Heart right ventricle (tissue), 16 donors: Measurements from ENCODE around the gene CALCOCO1. TPM values are rescaled to one million over a fixed set of nuclear protein-coding genes. Genes with fewer than 3 reads are reported as not detected.

Experiments used
- ATAC-seq, 8 donors: fragments of 200-7000 bp; cut with Tn5 transposase; one replicate each; pipeline ENCODE4 v1.9.1; 2020; ENCODE audit warnings: mild to moderate bottlenecking in 8 of 8, moderate library complexity in 8 of 8, moderate number of reproducible peaks in 1 of 8
- DNase-seq, 2 donors: peaks; one replicate each; pipeline ENCODE4 v3.0.0-alpha.2; 2020
- H3K27ac ChIP-seq, 10 donors: fragments of 200-600 bp; sonication (generic) in 2 of 10; one replicate each; pipeline versions ENCODE4 v1.5.0 to v1.8.0; 2020 to 2022; ENCODE audit warnings: mild to moderate bottlenecking in 3 of 10
- H3K27me3 ChIP-seq, 7 donors: fragments of 200-600 bp; one replicate each; pipeline ENCODE4 v1.8.0; 2021 to 2022; ENCODE audit warnings: mild to moderate bottlenecking in 2 of 7
- H3K36me3 ChIP-seq, 9 donors: fragments of 200-600 bp; sonication (generic) in 1 of 9; one replicate each; pipeline versions ENCODE4 v1.5.0 to v1.8.0; 2020 to 2022; ENCODE audit warnings: mild to moderate bottlenecking in 2 of 9
- H3K4me1 ChIP-seq, 9 donors: fragments of 200-600 bp; sonication (generic) in 1 of 9; one replicate each; pipeline versions ENCODE4 v1.5.0 to v1.8.0; 2020 to 2022; ENCODE audit warnings: mild to moderate bottlenecking in 4 of 9
- H3K4me3 ChIP-seq, 10 donors: fragments of 200-600 bp; sonication (generic) in 2 of 10; one replicate each; pipeline versions ENCODE4 v1.5.0 to v1.8.0; 2020 to 2022; ENCODE audit warnings: mild to moderate bottlenecking in 7 of 10, moderate library complexity in 2 of 10
- H3K9me3 ChIP-seq, 11 donors: fragments of 200-600 bp in 10 of 11; sonication (generic) in 2 of 11; one replicate each; pipeline versions ENCODE4 v1.5.0 to v1.8.0; 2013 to 2022; ENCODE audit warnings: mild to moderate bottlenecking in 2 of 11, control low read depth in 1 of 11, moderate library complexity in 1 of 11
- CTCF ChIP-seq, 9 donors: fragments of 200-600 bp; sonication (generic) in 2 of 9; IDR thresholded peaks; one replicate each; pipeline versions ENCODE4 v1.5.0 to v1.8.0; 2021 to 2022; ENCODE audit warnings: antibody characterized with exemption in 9 of 9, mild to moderate bottlenecking in 5 of 9, moderate library complexity in 1 of 9
- WGBS, 2 donors: extraction: QIAGEN DNeasy Blood & Tissue Kit; methylation state at CpG; one replicate each; pipeline ENCODE4 v1.1.7; 2013; ENCODE audit warnings: inconsistent platforms in 1 of 2; 5-methylcytosine and 5-hydroxymethylcytosine counted together
- intact Hi-C, 10 donors: fragments of 100-400 bp; cut with DNase I; formaldehyde crosslinking; loops; one replicate each; pipeline versions ENCODE4 v1.11.1 to v1.14.2; 2022
- polyA plus RNA-seq, 2 donors: library from polyadenylated mRNA; stranded (reverse); fragments of 200-250 nt; gene quantifications; one replicate each; pipeline ENCODE4 v1.2.3, GENCODE V29; 2013
- total RNA-seq, 10 donors: library from RNA; stranded (reverse); fragmentation: NEBNext Ultra II Directional in 3 of 10; extraction: Animal tissue kit (Norgen Biotek cat#: 25700) in 3 of 10; gene quantifications; one replicate each; pipeline versions ENCODE4 v1.2.1 to v1.2.4, GENCODE V29; 2021 to 2023
- donor health status: Arrhythmogenic right ventricular cardiomyopathy.
- donor health status: ischemic (EF 13 %, LVEDD 7.1; RV severe dilation, severe dysfunction).
- donor health status: healthy with polysubstance abuse.
- donor health status: DM: no; HTN: yes; CAD: no.
- donor health status: DM: no; HTN: no; CAD: no.
- donor health status: ischemic (EF 25% LVEDD 6.9; RV normal size, moderate dysfunction).
- donor health status: ischemic (EF 25% LVEDD 5.7; RV mildly dilated, moderate dysfunction).
- donor health status: healthy.
- donor health status: DM: yes; HTN: yes; CAD: no.
- donor health status: Ischemic cardiomyopathy.
- donor health status: ischemic (EF 35%, LVEDD 5.7; RV mildly dilated, moderate dysfunction).
- donor health status: nonischemic (EF 11% LVEDD 7.7; RV severe dilation, severe dysfunction).
- donor health status: DM: yes; HTN: yes; CAD: no.
- donor health status: PGD.
- donor health status: ischemic (EF 29% LVEDD 5.4; RV normal size, mild dysfunction).
- donor health status: nonischemic (EF 23%, LVEDD 6.1; RV moderate dilation, normal function).

CALCOCO1 gene
- total and polyA plus RNA-seq, 12 donors = 105 to 264 (median 198) TPM

GRCh38 chr12:53660041-53660440, 67.2 kb downstream of the CALCOCO1 start:
- WGBS, 2 donors = 27 to 34% methylated on average over 5 of the region's 5 CpGs
- no peak for TF ChIP-seq CTCF (IDR thresholded peaks at IDR 0.05)
- Histone ChIP-seq H3K4me3 (peak overlapping the region in 6 of 10 donors; percentile 0 to 27 (median 4)), H3K9me3 (no peaks in the 10 kb centered on the region), H3K36me3 (peaks cover 0 to 28% (median 9%) of the 10 kb centered on the region in 9 donors), H3K4me1 (peaks cover 4 to 43% (median 34%) of the 10 kb centered on the region in 9 donors), H3K27me3 (no peaks in the 10 kb centered on the region), H3K27ac (peak overlapping the region; percentile 74 to 95 (median 91))
- peak; percentile 60 to 85 (median 74) for ATAC-seq
- intact Hi-C loops = loop anchor here in 2 of 10 donors (5.0 kb wide), 1 partner anchor 33 kb away; the partner anchor contains the start of gene ATF7 (in 2 of the 2)
- peak; percentile 32 to 76 for DNase-seq

GRCh38 chr12:53659571-53659981, 67.7 kb downstream of the CALCOCO1 start:
- Histone ChIP-seq H3K27ac (peak overlapping the region; percentile 74 to 95 (median 91)), H3K36me3 (peaks cover 0 to 23% (median 5%) of the 10 kb centered on the region in 9 donors), H3K4me1 (peaks cover 4 to 39% (median 34%) of the 10 kb centered on the region in 9 donors), H3K4me3 (peak overlapping the region in 6 of 10 donors; percentile 0 to 27 (median 4)), H3K27me3 (no peaks in the 10 kb centered on the region), H3K9me3 (no peaks in the 10 kb centered on the region)
- ATAC-seq (peak; percentile 39 to 78 (median 68)), DNase-seq (no peak)
- intact Hi-C loops = no loop called here
- WGBS, 2 donors = 20 to 36% methylated on average over 2 of the region's 2 CpGs
- no peak for TF ChIP-seq CTCF (IDR thresholded peaks at IDR 0.05)

GRCh38 chr12:53659011-53659551, 68.2 kb downstream of the CALCOCO1 start:
- peak overlapping the region; percentile 74 to 95 (median 91) for H3K27ac ChIP-seq
- intact Hi-C loops = no loop called here
- peaks cover 0 to 19% (median 0%) of the 10 kb centered on the region in 9 donors for H3K36me3 ChIP-seq
- peak overlapping the region in 3 of 10 donors; percentile 0 to 27 (median 10) for H3K4me3 ChIP-seq
- no peaks in the 10 kb centered on the region for H3K9me3 ChIP-seq
- DNase-seq = peak in 1 of 2 donors; percentile 69
- WGBS, 2 donors = 11 to 24% methylated on average over 3 of the region's 3 CpGs
- TF ChIP-seq CTCF (IDR thresholded peaks at IDR 0.05) = no peak
- H3K4me1 ChIP-seq = peaks cover 4 to 37% (median 34%) of the 10 kb centered on the region in 9 donors
- no peaks in the 10 kb centered on the region for H3K27me3 ChIP-seq
- ATAC-seq = peak; percentile 79 to 92 (median 86)

Other genes starting within 250 kb of the CALCOCO1 start
- gene MAP3K12, start 228.0 kb downstream of the CALCOCO1 start, total RNA-seq = 10 to 100 TPM in 1 of 10 donors, 1 to 10 TPM in 9; 2.9 to 10.1 (median 4.3) TPM
- gene MAP3K12, start 228.0 kb downstream of the CALCOCO1 start, polyA plus RNA-seq = 10 to 100 TPM in 1 of 2 donors, 1 to 10 TPM in 1; 6.5 to 19.4 TPM
- gene TARBP2, start 226.2 kb downstream of the CALCOCO1 start, total RNA-seq = 10 to 100 TPM in 7 of 10 donors, 1 to 10 TPM in 3; 7.0 to 13.7 (median 11.0) TPM
- 10 to 100 TPM; 17.6 to 21.2 TPM for gene TARBP2, start 226.2 kb downstream of the CALCOCO1 start, polyA plus RNA-seq
- not detected for gene NPFF, start 220.0 kb downstream of the CALCOCO1 start, total RNA-seq
- gene NPFF, start 220.0 kb downstream of the CALCOCO1 start, polyA plus RNA-seq = not detected
- 10 to 100 TPM; 28.2 to 47.8 (median 34.4) TPM for gene ATF7, start 101.1 kb downstream of the CALCOCO1 start, total RNA-seq
- 10 to 100 TPM; 12.6 to 23.0 TPM for gene ATF7, start 101.1 kb downstream of the CALCOCO1 start, polyA plus RNA-seq
- gene ATP5MC2, start 51.4 kb downstream of the CALCOCO1 start, total RNA-seq = 100 to 1,000 TPM; 499 to 627 (median 546) TPM
- 100 to 1,000 TPM; 526 to 632 TPM for gene ATP5MC2, start 51.4 kb downstream of the CALCOCO1 start, polyA plus RNA-seq
- 1 to 10 TPM in 8 of 10 donors, under 1 TPM in 1, not detected in 1; 0.80 to 3.6 (median 2.9) TPM for gene CISTR, start 24.5 kb upstream of the CALCOCO1 start, total RNA-seq
- 1 to 10 TPM in 1 of 2 donors, under 1 TPM in 1; 0.16 to 1.7 TPM for gene CISTR, start 24.5 kb upstream of the CALCOCO1 start, polyA plus RNA-seq
- not detected for gene HOXC13, start 211.4 kb upstream of the CALCOCO1 start, total RNA-seq
- not detected for gene HOXC13, start 211.4 kb upstream of the CALCOCO1 start, polyA plus RNA-seq
- gene HOXC12, start 227.5 kb upstream of the CALCOCO1 start, total RNA-seq = not detected
- gene HOXC12, start 227.5 kb upstream of the CALCOCO1 start, polyA plus RNA-seq = not detected
- gene HOXC11, start 245.7 kb upstream of the CALCOCO1 start, total RNA-seq = not detected
- not detected for gene HOXC11, start 245.7 kb upstream of the CALCOCO1 start, polyA plus RNA-seq
- not detected for gene HOTAIR, start 247.5 kb upstream of the CALCOCO1 start, total RNA-seq
- not detected for gene HOTAIR, start 247.5 kb upstream of the CALCOCO1 start, polyA plus RNA-seq